ENCODE results near the gene CLIC3. TPM values are rescaled to one million over a fixed set of nuclear protein-coding genes. Genes with fewer than 3 reads are reported as not detected.

The CLIC3 gene
- total RNA-seq, 4 donors from 2014 or later, result 2.5 to 3.8 TPM; not detected in 2

DNA sequence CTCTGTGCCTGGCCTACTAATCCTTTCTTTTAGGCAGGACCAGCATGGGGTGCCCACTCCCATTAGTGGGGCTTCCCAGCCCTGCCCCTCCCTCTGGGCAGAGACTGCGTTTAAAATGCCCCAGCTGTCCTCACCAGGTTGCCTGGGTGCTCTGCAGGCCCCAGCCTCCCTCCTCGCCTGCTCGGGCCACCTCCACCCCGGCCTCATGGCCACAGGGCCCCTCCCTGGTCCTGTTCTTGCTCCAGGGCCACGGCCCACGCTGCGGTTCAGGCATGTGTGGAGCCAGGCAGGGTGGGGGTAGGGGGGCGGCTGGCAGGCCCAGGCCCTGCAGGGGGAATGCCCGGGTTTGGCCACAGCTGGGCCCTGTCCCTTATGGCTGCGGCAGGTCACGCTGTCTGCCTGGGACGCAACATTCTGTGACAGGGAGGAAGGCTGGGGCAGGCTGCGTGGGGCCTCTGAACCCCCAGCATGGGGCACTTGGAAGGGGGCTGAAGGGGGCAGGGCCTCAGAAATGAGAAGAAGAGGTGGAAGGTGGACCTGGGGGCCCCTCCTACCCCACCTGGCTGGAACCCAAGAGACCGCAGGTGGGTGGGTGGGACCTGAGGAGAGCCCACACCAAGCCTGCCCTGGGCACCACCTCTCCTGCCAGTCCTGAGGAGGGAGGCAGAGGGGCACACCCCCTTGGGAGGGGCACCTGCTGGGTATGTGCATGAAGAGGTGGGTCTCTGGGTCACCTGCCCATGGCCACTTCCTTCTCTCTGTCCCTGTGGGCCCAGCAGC is 44.6 kb downstream of the CLIC3 start, which contains the start of gene LCN12:
LCN12 (plus strand) TSS at position 733 of the 780 bp plus-strand sequence. CDS start 55 bp downstream, outside the sequence.
- peaks cover 3 to 30% (median 19%) of the 10 kb centered on the region in 4 donors for H3K4me1 ChIP-seq
- H3K4me3 ChIP-seq, result no peak within 1 kb of the TSS
- intact Hi-C loops (cut with DNase I; ENCODE audit: low total_unique reads), result no loop called here
- H3K27ac ChIP-seq, result peak within 1 kb of the TSS in 2 of 4 donors; percentile 90 to 92
- no peaks in the 10 kb centered on the region for H3K36me3 ChIP-seq
- H3K27me3 ChIP-seq, result no peaks in the 10 kb centered on the region
- TF ChIP-seq, protein P1, sequence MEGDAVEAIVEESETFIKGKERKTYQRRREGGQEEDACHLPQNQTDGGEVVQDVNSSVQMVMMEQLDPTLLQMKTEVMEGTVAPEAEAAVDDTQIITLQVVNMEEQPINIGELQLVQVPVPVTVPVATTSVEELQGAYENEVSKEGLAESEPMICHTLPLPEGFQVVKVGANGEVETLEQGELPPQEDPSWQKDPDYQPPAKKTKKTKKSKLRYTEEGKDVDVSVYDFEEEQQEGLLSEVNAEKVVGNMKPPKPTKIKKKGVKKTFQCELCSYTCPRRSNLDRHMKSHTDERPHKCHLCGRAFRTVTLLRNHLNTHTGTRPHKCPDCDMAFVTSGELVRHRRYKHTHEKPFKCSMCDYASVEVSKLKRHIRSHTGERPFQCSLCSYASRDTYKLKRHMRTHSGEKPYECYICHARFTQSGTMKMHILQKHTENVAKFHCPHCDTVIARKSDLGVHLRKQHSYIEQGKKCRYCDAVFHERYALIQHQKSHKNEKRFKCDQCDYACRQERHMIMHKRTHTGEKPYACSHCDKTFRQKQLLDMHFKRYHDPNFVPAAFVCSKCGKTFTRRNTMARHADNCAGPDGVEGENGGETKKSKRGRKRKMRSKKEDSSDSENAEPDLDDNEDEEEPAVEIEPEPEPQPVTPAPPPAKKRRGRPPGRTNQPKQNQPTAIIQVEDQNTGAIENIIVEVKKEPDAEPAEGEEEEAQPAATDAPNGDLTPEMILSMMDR (IDR thresholded peaks at IDR 0.05), result no peak
- TF ChIP-seq POLR2A (IDR thresholded peaks at IDR 0.05) (no peak), POLR2AphosphoS5 (IDR thresholded peaks at IDR 0.05) (no peak), EP300 (IDR thresholded peaks at IDR 0.05; ENCODE audit: low read depth) (no peak)
- DNase-seq, result no peak
- in situ Hi-C loops (cut with MboI; ENCODE audit: low pct_ligation_motif_present in 1 of 4, low pct_unique_long_range_greater_than_20kb in 1 of 4, low sequenced_read_pairs in 3 of 4), result no loop called here
- no peaks in the 10 kb centered on the region for H3K9me3 ChIP-seq
- WGBS, 2 donors (ENCODE audit: low coverage in 1 of 2), result 72% methylated on average over 14 of the region's 14 CpGs; no CpG with 5 or more reads in 1 of the 2 donors

DNA sequence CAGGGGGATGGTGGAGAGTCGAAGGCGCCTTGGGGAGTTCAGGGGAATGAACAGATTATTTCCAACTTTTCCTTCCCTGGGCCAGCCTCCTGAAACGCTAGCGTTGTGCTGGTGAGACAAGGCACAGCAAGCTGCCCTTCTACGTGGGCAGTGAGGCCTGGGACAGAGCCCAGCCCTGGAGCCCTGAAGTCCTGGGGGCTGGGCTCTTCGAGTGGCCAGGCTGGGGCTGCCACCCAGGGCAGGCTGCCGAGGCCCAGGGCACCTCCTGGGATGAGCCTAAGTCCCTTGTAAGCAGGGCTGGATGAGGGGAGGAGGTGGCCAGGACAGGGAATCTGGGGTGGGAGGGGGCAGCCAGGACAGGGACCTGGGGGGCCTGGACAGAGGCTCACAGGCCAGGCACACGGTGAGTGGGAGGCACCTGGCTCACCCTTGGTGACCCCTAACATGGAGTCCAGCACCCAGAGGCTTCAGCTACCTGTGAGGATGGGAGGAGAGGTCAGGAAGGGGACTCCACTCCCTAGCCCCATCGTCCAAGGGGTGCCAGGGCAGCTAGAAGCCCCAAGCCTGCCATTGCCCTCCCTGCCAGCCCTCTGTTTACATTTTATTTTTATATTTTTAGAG is 45.6 kb downstream of the CLIC3 start:
- peak overlapping the region; percentile 90 to 93 (median 92) for H3K27ac ChIP-seq
- no peak for DNase-seq
- peaks cover 3 to 30% (median 19%) of the 10 kb centered on the region in 4 donors for H3K4me1 ChIP-seq
- WGBS, 2 donors (ENCODE audit: low coverage in 1 of 2), result 27% methylated on average over 6 of the region's 9 CpGs; no CpG with 5 or more reads in 1 of the 2 donors
- TF ChIP-seq EP300 (IDR thresholded peaks at IDR 0.05; ENCODE audit: low read depth), result no peak
- no peak for TF ChIP-seq POLR2AphosphoS5 (IDR thresholded peaks at IDR 0.05)
- no peak for TF ChIP-seq POLR2A (IDR thresholded peaks at IDR 0.05)
- TF ChIP-seq, protein P1 (IDR thresholded peaks at IDR 0.05), result no peak
- peak overlapping the region in 3 of 4 donors; percentile 35 to 57 (median 48) for H3K4me3 ChIP-seq
- H3K27me3 ChIP-seq, result no peaks in the 10 kb centered on the region
- H3K36me3 ChIP-seq, result no peaks in the 10 kb centered on the region
- H3K9me3 ChIP-seq, result no peaks in the 10 kb centered on the region
- in situ Hi-C loops (cut with MboI; ENCODE audit: low pct_ligation_motif_present in 1 of 4, low pct_unique_long_range_greater_than_20kb in 1 of 4, low sequenced_read_pairs in 3 of 4) (no loop called here), intact Hi-C loops (cut with DNase I; ENCODE audit: low total_unique reads) (no loop called here)

DNA sequence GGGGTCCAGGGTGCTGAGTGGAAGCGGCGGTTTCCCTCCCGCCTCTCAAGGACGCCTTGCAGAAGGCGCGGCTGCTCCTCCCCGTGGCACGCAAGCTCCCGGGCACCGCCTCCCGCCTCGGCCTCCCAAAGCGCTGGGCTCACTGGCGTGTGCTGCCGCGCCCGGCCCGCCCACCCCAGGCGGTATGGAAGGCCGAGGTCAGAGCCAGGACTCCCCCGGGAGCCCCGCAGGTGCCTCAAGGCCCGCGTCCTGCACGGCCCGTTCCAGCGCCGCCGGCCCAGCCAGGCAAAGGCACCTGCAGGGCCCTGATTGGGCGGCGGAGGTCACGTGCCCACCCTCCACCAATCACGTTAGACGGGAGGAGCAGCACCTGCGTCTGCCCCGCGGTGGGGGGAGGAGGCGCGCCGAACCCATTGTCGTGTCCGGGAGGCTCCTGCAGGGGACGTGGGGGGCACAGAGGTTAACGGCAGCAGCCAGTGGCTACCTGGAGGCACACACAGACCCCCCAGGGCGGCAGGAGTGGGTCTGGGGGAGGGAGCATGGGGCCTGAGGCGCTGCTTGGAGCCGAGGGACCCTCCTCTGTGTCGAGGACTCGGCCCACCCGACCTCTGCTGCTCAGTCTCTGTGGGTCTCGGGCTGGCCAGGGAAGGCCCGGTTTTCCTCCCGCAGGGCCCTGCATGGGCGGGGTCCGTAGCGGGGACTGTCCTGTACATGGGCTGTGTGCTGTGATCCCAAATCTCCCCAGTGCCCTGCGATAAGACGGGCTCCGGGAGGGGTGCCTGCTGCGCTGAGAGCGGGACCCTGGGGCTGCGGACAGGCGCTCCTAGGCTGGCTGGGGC is 46.3 kb downstream of the CLIC3 start:
- no peaks in the 10 kb centered on the region for H3K36me3 ChIP-seq
- peak overlapping the region; percentile 90 to 93 (median 92) for H3K27ac ChIP-seq
- H3K4me1 ChIP-seq, result peaks cover 3 to 32% (median 19%) of the 10 kb centered on the region in 4 donors
- whole genome bisulfite sequencing, 2 donors (ENCODE audit: low coverage in 1 of 2), result 0 to 5% methylated on average over 6 to 31 of the region's 63 CpGs
- no peaks in the 10 kb centered on the region for H3K9me3 ChIP-seq
- intact Hi-C loops (cut with DNase I; ENCODE audit: low total_unique reads) (loop anchor here (5.0 to 10.0 kb wide), 2 partner anchors 82 to 85 kb away; partner anchors contain the start of genes EDF1 and FUT7), in situ Hi-C loops (cut with MboI; ENCODE audit: low pct_ligation_motif_present in 1 of 4, low pct_unique_long_range_greater_than_20kb in 1 of 4, low sequenced_read_pairs in 3 of 4) (no loop called here)
- DNase-seq, result peak; percentile 98
- H3K4me3 ChIP-seq, result peak overlapping the region; percentile 35 to 57 (median 52)
- H3K27me3 ChIP-seq, result no peaks in the 10 kb centered on the region
- TF ChIP-seq EP300 (IDR thresholded peaks at IDR 0.05; ENCODE audit: low read depth), result no peak
- TF ChIP-seq, protein P1 (IDR thresholded peaks at IDR 0.05), result peak; percentile 15 to 72 (median 24)
- TF ChIP-seq POLR2A (IDR thresholded peaks at IDR 0.05), result peak; percentile 80
- TF ChIP-seq POLR2AphosphoS5 (IDR thresholded peaks at IDR 0.05), result peak; percentile 84 to 94 (median 86)
